ENCODE results near the gene DCBLD2.

- TF ChIP-seq, protein P1, sequence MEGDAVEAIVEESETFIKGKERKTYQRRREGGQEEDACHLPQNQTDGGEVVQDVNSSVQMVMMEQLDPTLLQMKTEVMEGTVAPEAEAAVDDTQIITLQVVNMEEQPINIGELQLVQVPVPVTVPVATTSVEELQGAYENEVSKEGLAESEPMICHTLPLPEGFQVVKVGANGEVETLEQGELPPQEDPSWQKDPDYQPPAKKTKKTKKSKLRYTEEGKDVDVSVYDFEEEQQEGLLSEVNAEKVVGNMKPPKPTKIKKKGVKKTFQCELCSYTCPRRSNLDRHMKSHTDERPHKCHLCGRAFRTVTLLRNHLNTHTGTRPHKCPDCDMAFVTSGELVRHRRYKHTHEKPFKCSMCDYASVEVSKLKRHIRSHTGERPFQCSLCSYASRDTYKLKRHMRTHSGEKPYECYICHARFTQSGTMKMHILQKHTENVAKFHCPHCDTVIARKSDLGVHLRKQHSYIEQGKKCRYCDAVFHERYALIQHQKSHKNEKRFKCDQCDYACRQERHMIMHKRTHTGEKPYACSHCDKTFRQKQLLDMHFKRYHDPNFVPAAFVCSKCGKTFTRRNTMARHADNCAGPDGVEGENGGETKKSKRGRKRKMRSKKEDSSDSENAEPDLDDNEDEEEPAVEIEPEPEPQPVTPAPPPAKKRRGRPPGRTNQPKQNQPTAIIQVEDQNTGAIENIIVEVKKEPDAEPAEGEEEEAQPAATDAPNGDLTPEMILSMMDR (IDR thresholded peaks at IDR 0.05) = no peak
- no peak for TF ChIP-seq EZH2 (IDR thresholded peaks at IDR 0.05)
These were observed 101.1 kb downstream of the DCBLD2 start for GRCh38 chr3:98800401-98800800.
